IMR-90 (cell line): ENCODE measurements around the gene LTBP1.

Experiments
- BHLHE40 ChIP-seq: fragments of 150-350 bp; IDR thresholded peaks from 2 replicates; pipeline ENCODE4 v1.6.1; 2016; ENCODE audit warnings: mild to moderate bottlenecking, low read depth, low read length
- CEBPB ChIP-seq: IDR thresholded peaks from 2 replicates; pipeline ENCODE4 v1.6.1; 2012; ENCODE audit warnings: low read depth, low read length, improper control_type of control experiment
- CHD1 ChIP-seq: IDR thresholded peaks from 2 replicates; pipeline ENCODE4 v1.6.1; 2012; ENCODE audit warnings: low read depth, low read length, improper control_type of control experiment
- CTCF ChIP-seq: conservative IDR thresholded peaks from 2 replicates; pipeline ENCODE4 v1.5.1; 2012; ENCODE audit warnings: mild to moderate bottlenecking, low read depth, low read length, improper control_type of control experiment
- ELK1 ChIP-seq: fragments of 150-350 bp; IDR thresholded peaks from 2 replicates; pipeline ENCODE4 v1.6.1; 2016; ENCODE audit warnings: low read depth, mild to moderate bottlenecking, low read length, moderate library complexity, borderline replicate concordance
- FOS ChIP-seq: fragments of 150-350 bp; IDR thresholded peaks from 2 replicates; pipeline ENCODE4 v1.6.1; 2016; ENCODE audit warnings: low read depth, low read length
- MAFK ChIP-seq: IDR thresholded peaks from 2 replicates; pipeline ENCODE4 v1.6.1; 2012; ENCODE audit warnings: low read depth, low read length, improper control_type of control experiment
- MXI1 ChIP-seq: IDR thresholded peaks from 2 replicates; pipeline ENCODE4 v1.6.1; 2012; ENCODE audit warnings: low read depth, mild to moderate bottlenecking, low read length, moderate library complexity, borderline replicate concordance
- POLR2A ChIP-seq: IDR thresholded peaks from 2 replicates; pipeline ENCODE4 v1.6.1; 2012; ENCODE audit warnings: mild to moderate bottlenecking, low read depth, low read length
- RAD21 ChIP-seq: IDR thresholded peaks from 2 replicates; pipeline ENCODE4 v1.6.1; 2012; ENCODE audit warnings: low read length, improper control_type of control experiment
- RCOR1 ChIP-seq: IDR thresholded peaks from 2 replicates; pipeline ENCODE4 v1.6.1; 2012; ENCODE audit warnings: mild to moderate bottlenecking, low read length, improper control_type of control experiment; ENCODE audit not compliant: insufficient replicate concordance
- RFX5 ChIP-seq: IDR thresholded peaks from 2 replicates; pipeline ENCODE4 v1.8.0; 2012; ENCODE audit warnings: low read depth, mild to moderate bottlenecking, low read length, moderate library complexity
- SMC3 ChIP-seq: fragments of 150-350 bp; IDR thresholded peaks from 2 replicates; pipeline ENCODE4 v1.6.1; 2016; ENCODE audit warnings: low read depth, mild to moderate bottlenecking, antibody characterized with exemption, low read length, moderate library complexity
- USF2 ChIP-seq: fragments of 150-350 bp; IDR thresholded peaks from 2 replicates; pipeline ENCODE4 v1.6.1; 2017; ENCODE audit warnings: mild to moderate bottlenecking, antibody characterized with exemption, low read length, low read depth

GRCh38 chr2:33139949-33140348 lies 193.2 kb downstream of the LTBP1 start:
- TF ChIP-seq POLR2A (no peak), RFX5 (no peak), MAFK (no peak), CTCF (no peak), FOS (no peak), CEBPB (no peak), CHD1 (no peak), RCOR1 (no peak), USF2 (no peak), MXI1 (no peak), ELK1 (no peak), RAD21 (no peak), BHLHE40 (no peak), SMC3 (no peak)
